COR-L47 (cell line): Measurements from ENCODE around the gene TLCD3A.
A peak's percentile ranks its signal among the peaks of the same experiment; 100 is the strongest.
"Not testable (repeated sequence)": the region's sequence is repeated elsewhere in the genome, so short reads cannot be mapped to it uniquely, and the experiment has no call there.

Experiments used
- DNase-seq: peaks from one replicate; lab custom pipeline; 2025; lab: John Stamatoyannopoulos, UW

Gene TLCD3A

DNA sequence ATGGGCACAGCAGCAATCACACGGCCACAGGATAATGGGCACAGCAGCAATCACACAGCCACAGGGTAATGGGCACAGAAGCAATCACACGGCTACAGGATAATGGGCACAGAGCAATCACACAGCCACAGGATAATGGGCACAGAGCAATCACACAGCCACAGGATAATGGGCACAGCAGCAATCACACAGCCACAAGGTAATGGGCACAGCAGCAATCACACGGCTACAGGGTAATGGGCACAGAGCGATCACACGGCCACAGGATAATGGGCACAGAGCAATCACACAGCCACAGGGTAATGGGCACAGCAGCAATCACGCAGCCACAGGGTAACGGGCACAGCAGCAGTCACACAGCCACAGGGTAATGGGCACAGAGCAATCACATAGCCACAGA, 17.0 kb downstream of the TLCD3A start:
- not testable (repeated sequence) for DNase-seq

DNA sequence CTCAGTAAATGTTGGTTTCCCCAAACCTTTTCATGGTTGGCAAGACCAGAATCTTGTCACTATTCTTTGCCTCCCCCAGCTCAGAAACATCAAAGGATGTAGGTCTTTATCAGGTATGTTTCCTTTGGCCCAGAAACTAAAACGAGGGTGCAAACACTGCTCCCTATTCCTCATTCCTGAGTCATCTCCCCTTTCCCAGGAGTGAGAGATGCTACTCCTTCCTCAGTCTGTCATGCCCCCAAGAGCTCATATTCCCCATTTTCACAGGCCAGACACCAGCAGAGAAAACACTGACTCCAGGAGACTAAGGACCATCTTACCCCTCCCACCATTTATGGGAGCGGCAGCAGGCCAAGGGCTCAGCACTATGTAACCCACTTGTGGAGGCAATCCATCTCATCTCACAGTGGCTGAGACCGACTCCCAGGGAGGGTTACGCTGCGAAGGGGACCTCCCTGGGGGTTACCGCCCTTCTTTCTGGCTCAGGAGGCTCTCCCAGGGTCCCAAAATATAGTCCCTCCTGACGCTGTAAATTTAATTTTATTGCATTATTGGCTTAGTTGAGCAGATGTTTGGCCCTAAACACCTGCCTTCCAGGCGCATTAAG, 18.1 kb downstream of the TLCD3A start:
- DNase-seq, result no peak

DNA sequence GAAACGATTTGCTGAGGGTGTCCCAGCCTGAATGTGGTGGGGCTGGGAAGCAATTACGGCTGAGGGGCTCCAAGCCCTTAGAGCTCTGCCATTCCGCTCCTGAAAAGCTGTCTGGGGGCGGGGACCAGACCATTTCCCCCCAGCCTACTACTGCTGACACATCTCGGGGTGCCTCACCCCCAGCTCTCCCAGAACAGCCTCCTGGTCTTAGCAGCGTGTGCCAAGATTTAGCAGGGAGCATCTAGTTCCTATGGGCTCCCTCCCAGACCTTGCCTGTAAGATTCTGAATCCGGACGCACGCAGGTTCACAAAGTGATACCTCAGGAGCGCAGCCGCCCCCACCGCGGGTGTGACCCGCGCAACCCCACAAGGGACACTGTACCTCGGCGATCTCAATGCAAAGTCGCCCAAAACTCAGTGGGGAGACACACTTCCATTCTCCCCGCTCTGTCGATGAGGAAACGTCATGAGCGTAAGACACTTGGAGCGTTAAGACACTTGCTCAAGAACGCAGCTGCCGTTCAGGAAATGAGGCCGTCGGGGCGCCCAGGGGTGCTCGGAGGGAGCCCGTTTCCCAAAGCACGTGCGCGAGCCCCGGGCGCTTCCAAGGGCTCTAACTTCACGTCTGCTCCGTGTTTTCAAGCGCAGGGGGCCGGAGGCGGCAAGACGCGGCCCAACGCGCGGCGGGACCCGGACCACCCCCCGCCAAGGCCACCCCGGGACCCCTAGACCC, 19.0 kb downstream of the TLCD3A start:
- DNase-seq, result peak; percentile 15

DNA sequence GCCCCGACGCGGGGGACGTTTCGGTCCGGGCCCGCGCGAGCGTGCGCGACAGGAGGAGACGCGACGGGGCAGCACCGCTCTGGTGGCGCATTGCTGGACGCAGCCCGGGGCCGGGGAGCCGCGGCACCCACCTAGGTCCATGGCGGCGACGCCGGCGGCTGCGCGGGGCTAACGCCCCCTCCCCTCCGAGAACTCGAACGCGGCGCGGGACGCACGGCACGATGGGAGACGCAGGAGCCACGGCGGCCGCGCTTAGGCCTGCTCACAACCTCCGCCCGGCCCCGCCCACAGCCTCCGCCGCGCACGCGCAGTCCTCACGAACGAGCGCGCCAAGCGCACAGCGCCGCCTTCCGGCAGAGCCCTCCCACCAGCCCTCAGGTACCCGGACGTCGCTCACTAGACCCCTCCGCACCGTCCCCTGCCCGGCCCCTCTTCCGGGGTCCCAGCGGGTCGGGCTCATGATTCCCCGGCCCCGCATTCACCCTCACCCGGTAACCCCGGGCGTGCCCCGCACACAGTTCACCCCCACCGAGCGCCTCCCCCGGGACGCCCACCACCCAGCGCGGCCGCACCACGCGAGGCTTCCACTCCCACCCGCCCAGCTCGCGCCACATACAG, 19.7 kb downstream of the TLCD3A start, which contains the start of gene GEMIN4:
TSS of gene GEMIN4 (minus strand) at position 263 of the 618 bp plus-strand sequence. CDS start at position 141, 122 bp downstream.
- peak; percentile 77 for DNase-seq

DNA sequence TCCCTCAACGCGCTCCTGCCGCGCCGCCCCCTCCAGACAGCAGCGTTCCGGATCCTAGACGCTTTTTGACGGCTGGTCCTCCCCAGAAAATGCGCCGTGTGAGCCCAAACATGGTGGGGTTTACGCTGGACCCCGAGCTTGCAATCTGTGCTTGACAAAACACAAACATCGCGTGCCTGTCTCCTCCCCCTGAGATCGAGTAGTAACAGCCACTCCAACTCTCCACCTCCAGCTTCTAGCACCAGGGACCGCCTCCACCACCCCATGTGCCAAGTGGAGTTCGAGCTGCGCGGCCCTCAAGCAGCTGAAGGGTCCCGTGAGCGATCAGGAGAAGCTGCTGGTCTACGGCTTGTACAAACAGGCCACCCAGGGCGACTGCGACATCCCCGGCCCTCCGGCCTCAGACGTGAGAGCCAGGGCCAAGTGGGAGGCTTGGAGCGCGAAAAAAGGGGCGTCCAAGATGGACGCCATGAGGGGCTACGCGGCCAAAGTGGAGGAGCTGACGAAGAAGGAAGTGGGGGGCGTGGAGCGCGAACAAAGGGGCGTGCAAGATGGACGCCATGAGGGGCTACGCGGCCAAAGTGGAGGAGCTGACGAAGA, 20.3 kb downstream of the TLCD3A start:
- DNase-seq, result peak; percentile 30

DNA sequence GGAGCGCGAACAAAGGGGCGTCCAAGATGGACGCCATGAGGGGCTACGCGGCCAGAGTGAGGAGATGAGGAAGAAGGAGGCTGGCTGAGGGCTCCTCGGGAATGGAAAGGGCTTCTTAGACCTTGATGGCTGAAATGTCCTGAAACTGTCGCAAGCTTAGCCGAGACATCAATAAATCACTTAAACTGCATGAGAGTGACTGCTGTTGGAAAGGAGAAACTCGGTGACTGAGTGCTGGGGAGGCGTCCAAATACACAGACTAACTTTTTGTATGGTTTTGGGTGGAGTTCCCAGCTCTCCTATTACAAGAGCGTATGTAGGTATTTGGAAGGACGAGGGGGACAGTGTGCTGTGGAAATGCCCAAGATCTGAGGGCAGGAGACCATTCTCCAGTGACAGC, 21.0 kb downstream of the TLCD3A start:
- no peak for DNase-seq

DNA sequence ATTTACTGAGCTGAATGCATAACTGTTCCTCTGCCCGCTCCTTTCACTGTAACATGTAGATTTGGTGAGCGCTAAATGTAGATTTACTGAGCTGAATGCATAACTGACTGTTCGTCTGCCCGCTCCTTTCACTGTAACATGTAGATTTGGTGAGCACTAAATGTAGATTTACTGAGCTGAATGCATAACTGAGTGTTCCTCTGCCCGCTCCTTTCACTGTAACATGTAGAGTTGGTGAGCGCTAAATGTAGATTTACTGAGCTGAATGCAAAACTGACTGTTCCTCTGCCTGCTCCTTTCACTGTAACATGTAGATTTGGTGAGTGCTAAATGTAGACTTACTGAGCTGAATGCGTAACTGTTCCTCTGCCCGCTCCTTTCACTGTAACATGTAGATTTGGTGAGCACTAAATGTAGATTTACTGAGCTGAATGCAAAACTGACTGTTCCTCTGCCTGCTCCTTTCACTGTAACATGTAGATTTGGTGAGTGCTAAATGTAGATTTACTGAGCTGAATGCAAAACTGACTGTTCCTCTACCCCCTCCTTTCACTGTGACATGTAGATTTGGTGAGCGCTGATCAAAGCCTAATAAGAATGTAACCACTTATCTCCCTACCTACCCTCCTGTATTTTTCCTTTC, 23.0 kb downstream of the TLCD3A start:
- not testable (repeated sequence) for DNase-seq

DNA sequence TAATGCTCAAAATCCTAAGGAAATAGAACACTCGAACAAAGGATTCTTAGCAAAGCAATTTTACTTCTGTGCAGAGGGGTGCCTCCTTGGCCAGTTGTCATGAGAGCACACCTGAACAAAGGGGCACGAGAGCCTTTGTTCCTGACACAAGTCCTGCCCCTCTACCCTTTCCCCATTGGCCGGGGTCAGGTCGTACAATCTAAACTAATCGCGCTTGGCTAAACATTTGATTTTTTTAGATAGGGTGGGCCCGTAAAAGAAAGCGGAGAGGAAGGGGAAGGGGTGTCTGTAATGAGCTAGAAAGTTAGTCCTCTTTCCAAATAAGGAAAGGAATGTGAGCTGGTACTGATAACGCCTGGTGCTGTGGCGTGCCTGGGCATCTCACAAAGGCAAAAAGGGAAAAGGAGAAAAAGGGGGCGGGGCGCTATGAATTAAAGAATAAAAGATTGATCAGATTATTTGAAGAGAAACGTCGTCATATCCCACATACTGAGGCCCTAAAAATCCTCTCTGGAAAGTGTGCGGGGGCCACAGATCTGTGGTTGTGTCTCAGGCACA, 23.7 kb downstream of the TLCD3A start:
- DNase-seq, result not testable (repeated sequence)

DNA sequence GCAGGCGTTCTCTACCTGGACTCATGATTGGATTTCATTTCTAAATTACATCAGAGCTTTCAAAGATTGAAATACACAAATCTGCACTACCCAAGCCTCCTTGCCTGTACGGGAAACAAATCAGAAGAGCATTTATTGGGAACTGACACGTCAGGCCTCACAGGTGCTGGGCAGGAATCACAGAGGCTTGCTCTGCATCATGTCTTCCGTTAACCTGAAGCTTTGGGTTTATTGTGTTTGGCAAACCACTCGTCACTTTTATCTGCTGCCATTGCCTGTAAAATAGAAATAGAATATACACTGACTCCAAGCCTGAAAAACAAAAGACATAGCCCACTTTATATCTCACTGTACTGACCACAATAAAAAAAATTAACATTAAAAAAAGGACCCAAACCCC, 27.6 kb downstream of the TLCD3A start:
- no peak for DNase-seq

DNA sequence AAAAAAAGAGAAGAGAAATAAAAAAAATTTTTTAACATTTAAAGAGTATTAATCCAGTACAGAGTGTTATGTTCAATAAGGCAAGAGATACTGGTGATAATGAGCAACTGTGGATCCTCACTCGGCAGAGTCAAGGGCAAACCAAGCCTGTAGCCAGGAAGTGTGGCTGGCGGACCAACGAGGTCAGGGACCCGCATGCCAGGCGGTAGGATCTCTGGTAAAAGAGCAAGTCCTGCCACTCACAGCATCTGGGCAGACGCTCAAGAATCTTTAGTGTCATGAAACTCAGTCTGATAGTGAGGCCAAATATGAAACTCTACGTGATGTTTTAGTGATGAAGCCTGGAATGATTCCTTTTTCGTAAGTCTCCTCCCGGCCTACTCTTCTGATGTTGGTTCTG, 28.0 kb downstream of the TLCD3A start:
- DNase-seq, result no peak

DNA sequence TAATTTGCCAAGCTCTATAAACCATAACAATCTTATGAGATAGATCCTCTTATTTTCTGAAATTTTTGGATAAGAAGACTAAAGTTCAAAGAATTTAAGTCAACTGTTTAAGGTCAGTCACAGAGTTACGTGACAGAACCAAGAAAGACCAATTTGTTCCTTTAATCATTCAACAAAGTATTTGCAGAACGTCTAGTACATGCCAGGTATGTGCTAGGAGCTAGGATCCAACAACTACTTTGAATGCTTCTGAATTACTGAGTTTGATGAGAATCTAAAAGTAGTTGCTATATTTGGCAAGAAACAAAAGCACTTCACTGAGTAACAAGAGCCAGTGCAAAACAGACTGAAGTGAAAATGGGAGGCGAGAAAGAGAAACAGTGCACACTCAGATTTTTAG, 34.7 kb downstream of the TLCD3A start:
- DNase-seq, result no peak

DNA sequence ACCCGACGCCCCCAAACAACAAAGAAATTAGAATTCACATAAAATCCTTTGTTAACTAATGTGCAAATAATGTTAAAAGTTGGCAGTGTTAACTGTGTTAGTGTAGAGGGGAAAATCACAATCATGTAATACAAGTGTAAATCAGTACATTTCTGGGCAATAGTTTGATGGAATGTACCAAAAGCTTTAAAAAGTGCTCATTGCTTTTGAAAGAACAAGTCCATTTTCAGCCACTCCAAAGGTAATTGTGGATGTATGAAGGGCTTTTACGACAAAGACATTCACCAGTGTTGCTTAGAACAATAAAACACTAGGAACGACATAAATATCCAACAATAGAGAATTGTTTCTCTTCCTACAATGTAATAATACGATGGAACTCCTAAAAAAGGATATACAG, 40.6 kb downstream of the TLCD3A start:
- DNase-seq, result no peak

DNA sequence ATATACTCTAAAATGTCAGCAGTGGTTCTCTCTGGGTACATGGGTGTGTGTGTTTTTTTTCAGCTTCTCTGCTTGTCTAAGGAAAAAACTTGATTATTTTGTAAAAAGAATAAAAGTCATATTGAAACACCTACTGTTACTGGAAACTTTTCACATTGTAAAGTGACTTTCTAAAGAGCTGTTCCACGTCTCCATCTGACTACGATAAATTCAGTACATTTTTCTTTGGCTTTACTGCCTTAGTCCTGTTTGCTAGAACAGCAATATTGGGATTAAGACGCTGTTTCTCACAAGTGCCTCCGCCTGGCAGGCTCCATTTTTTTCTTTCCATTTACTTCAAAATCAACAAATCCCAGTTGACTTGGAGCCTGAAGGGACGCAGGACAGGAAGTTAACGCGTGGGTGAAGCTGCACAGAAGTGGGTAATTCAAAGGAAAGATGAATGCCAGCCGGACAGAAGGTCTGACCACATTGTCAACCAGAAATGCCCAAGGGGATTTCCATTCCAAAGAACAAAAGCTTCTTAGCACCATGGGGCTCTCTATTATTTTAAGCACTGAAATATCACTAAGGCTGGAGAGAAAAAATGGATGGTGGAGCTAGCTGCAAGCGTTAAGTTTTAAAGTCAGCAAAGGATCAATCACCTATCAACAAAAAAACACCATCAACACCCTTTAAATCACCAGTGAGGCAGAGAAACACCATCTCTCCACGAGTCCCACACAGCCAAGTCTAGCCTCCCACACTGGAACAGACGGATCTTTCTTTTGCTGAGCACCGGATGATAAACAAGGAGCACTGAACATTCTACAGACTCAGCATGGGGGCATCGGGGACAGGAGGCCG, 41.3 kb downstream of the TLCD3A start:
- DNase-seq, result no peak

DNA sequence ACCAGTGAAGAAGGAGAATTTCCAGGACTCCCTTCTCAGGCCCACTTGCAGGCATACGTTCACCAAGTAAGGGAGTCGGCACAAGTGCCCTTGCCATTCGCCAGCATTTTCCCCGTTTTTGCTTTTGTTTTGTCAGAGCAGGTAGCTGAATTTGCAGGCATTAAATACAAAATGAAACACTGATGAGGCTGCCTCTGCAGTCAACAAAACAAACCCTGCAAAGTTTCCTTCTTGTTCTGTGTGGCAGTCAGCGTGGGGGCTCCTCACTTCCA, 41.9 kb downstream of the TLCD3A start:
- no peak for DNase-seq

DNA sequence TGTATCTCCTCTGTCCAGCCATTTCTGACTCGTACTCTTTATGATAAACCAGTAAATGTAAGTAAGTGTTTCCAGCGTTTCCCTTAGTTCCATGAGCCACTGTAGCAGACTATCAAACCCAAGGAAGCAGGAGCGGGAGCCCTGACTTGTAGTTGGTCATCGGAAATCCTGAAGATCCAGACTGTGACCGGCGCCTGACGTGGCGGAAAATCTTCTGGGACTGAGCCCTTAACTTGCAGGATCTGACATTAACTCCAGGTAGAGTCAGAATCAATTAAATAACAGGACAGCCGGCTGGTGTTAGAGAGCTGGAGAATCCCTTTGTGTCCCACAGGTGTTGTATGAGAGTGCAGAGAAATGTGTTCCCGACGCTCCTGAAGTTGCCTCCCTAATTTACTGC, 45.7 kb downstream of the TLCD3A start:
- no peak for DNase-seq

DNA sequence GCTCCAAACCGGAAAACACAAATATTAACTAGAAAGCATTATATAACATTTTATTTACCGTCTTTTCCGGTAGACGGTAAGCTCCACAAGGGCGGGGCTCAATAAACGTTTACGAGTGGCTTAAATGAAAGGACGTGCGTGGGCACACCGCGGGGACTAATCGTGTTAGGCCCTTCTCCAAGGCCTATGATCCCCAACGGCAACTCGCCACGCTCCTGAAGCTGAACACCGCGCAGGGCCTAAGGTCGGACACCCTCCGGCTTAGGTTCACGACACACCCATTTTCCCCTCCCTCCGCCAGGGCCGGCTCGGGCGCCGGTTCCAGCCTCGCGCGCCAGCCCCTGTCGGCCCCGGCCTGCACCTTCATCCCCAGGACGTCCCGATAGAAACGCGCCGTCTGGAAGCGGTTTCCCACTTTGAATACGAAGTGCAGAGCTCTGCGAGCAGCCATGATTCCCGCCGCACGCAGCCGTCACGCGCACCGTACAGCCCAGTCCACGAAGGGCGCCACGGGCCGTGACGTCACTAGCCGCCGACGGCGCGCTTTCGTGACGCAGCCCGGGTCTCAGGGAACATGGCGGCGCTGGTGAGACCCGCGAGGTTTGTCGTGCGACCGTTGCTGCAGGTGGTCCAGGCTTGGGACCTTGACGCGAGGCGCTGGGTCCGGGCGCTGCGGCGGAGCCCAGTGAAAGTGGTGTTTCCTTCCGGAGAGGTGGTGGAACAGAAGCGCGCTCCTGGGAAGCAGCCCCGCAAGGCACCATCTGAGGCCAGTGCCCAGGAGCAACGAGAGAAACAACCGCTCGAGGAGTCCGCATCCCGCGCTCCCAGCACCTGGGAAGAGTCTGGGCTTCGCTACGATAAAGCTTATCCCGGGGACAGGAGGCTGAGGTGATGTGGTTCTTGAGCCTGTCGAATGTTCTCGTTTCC, 49.7 kb downstream of the TLCD3A start, which contains the start of the genes GLOD4 and MRM3:
TSS of gene GLOD4 (minus strand) at position 476 of the 927 bp plus-strand sequence. CDS start at position 451, 25 bp downstream.
TSS of gene MRM3 (plus strand) at position 549 of the 927 bp plus-strand sequence. CDS start at position 575, 26 bp downstream.
- DNase-seq, result peak; percentile 37

DNA sequence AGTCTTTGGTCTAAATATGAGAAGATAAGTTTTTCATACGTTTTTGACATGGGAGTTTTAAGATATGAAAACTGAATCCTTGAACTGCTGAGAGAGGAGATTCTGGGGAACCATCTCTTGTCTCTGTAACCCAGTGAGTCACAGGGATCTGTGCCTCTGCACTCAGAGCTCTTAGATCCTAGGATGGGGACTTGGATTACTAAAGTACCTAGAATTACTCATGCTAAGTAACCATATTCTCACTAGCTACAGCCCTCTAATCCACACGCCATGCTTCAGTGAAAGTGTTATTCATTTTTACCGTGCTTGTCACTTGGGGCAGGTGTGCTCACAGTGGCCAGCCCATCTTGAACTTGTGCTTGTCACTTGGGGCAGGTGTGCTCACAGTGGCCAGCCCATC, 51.7 kb downstream of the TLCD3A start:
- DNase-seq, result no peak

DNA sequence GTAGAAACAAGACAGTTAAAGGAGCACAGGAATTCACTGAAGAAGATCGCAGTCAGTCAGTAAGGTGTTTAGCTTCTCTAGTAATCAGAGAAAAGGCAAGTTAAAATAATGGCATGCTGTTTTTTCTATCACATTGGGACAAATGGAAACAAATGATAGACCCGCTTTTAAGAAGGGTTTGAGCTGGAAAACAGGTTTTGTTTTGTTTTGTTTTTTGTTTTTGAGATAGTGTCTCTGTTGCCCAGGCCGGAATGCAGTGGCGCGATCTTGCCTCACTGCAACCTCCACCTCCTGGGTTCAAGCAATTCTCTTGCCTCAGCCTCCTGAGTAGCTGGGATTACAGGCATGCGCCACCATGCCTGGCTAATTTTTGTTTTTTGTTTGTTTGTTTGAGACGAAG, 53.5 kb downstream of the TLCD3A start:
- not testable (repeated sequence) for DNase-seq

DNA sequence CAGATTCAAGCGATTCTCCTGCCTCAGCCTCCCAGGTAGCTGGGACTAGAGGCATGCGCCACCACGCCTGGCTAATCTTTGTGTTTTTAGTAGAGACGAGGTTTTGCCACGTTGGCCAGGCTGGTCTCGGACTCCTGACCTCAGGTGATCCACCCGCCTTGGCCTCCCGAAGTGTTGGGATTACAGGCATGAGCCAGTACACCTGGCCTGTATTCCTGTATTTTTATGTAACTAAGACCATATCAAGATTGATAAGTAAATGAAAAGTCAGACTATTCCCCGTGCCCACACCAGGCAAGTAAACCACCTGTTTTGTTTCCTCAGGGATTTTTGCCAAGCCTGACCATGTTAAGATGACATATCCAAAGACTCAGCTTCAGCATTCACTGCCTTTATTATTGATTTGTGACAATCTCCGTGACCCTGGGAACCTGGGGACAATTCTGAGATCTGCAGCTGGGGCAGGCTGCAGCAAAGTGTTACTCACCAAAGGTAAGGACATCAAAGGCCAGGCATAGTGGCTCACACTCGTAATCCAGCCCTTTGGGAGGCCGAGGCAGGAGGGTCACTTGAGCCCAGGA, 55.3 kb downstream of the TLCD3A start:
- DNase-seq, result no peak

DNA sequence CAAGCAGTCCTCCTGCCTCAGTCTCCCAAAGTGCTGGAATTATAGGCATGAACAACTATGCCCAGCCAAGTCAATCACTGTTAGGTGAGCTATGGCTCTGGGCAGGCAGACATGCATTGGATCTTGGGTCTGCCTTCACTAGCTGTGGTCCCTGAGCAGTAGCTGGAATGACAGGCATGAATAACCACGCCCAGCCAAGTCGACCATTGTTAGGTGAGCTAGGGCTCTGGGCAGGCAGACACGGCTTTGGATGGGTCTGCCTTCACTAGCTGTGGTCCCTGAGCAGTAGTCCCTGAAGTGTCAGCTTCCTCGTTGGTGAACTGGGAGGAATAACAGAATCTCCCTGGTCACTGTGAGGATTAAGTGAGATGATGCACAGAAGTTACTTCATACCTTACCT, 56.2 kb downstream of the TLCD3A start:
- DNase-seq, result no peak
